ENCODE data around the gene RNASE4.
A peak's percentile ranks its signal among the peaks of the same experiment; 100 is the strongest.
"Not testable (repeated sequence)": the region's sequence is repeated elsewhere in the genome, so short reads cannot be mapped to it uniquely, and the experiment has no call there.

The RNASE4 gene

GRCh38 chr14:20683891-20684661, at the start of gene RNASE4:
Gene RNASE4 (plus strand): TSS chr14:20684560. CDS start chr14:20699372, 14,812 bp downstream.
- peak; percentile 68 for DNase-seq (ENCODE audit: low read depth)

DNA sequence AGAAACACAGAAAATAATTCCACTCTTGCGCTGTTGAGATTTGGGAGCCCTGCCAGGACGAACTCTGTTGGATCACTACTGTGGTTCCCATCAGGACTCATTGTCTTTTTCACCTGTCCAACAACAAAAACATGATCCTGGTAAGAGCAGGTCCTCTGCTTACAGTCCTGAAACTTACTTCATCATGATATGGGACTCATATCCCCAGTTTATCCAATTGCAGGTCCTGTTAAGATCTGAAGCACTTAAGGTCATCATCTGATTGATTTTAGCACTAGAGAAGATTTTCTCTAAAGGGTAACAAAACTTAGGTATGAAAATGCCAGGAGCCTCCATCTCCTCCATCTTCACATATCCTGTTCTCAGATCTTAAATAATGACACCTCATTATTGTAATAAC, 42.8 kb upstream of the RNASE4 start, which contains the start of gene OR6S1:
Gene OR6S1 (minus strand): TSS at position 101 of the 400 bp plus-strand sequence. CDS start 0 bp downstream, at position 101.
- no peak for DNase-seq (ENCODE audit: low read depth)

DNA sequence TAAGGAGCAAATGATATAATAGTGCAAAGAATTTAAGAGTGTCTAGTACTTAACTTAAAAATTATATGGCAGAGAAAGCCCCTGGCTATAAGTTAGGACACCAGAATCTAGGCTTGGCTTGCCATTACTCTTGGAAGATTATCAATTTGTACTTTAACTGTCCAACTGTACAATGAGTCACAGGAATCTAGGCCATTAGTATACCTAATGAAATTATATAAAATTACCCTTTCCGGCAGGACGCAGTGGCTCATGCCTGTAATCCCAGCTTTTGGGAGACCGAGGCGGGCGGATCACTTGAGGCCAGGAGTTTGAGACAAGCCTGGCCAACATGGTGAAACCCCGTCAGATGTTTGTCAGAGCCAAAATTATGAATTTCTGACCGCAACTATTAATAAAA, 42.2 kb upstream of the RNASE4 start:
- no peak for DNase-seq (ENCODE audit: low read depth)

- DNase-seq (ENCODE audit: low read depth): not testable (repeated sequence)
Observed at GRCh38 chr14:20642755-20643154, 41.6 kb upstream of the RNASE4 start.

DNA sequence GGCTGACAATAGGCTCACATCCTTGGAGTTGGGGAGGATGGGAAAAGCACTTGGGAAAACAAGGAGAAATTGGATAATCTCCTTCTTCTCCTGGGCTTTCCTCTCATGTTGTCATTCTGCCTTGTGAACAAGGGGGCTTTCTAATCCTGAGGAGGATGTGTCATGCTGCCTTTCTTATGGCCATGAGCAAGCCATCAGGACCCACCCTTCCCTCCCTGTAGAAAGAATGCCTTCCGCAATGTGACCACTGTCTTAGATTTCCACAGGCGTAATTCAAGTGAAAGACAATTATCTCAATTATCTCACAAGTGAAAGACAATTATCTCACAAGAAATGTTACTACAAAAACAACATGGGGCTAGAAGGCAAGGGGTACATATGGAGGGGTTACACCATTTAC, 39.8 kb upstream of the RNASE4 start:
- no peak for DNase-seq (ENCODE audit: low read depth)

- no peak for DNase-seq (ENCODE audit: low read depth)
Observed at GRCh38 chr14:20645481-20645880, 38.9 kb upstream of the RNASE4 start.

DNA sequence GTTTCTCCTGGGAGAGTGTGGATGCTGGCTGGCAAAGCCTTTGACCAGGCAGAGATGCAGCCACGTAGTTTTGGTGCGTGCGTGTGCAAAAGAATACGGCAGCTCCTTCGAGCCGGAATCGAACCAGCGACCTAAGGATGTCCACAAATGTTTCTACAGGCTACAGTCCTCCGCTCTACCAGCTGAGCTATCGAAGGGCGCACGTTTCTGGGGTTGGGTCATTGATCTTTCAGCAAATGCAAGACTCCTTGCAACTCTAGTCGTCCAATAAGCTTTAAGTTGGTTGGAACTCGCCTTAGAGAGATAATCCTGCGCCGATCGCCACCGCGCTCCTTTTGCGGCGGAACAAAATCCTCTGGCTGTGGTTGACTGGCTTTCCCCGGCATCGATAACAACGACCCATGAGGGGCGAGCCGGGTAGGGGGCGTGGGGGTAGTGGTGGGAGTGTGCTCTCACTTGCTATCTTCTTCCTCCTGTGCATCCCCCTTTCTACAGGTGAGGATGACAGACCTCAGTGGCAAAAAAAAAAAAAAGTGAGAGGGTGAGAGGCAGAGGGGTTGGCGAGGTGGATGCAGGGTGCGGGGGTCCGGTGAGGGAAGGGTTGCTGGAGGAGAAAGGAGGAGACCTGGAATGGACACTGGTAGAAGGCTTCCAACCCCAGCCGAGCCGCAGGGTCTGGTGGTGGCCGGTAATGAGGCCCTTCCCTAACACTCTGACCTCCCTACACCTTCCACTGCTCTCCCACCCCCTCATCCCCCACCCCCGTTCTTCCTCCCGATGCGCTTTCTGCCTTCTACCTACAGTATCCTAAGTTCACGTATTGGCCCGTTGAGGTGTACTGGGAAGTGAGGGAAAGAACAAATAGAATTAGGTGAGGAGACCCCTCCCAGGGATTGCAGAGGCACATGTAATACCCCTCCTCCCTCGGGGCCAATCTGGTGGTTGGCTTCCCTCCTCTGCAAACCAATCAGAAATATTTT, 31.1 kb upstream of the RNASE4 start:
- DNase-seq (ENCODE audit: low read depth): no peak

DNA sequence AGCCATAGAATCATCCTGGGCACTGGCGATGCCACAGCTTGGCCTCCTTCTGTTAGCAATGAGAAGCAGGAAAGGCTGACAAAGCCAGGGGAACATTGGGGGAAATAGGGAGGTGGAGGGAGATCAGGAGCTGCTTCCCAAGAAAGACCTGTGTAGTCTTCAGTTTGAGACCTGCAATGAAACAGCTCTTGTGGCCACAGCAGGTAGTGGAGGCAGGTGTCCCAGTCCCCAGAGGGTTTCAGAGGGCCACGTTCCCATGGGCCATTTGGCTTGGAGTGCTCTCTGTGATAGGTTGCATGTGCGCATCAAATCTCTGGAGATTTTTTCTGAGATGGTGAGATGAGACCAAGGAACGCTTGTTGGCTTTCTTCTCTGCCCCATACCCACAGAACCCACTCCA, 28.5 kb upstream of the RNASE4 start:
- DNase-seq (ENCODE audit: low read depth): no peak

- no peak for DNase-seq (ENCODE audit: low read depth)
Observed at GRCh38 chr14:20656274-20656673, 28.1 kb upstream of the RNASE4 start.

DNA sequence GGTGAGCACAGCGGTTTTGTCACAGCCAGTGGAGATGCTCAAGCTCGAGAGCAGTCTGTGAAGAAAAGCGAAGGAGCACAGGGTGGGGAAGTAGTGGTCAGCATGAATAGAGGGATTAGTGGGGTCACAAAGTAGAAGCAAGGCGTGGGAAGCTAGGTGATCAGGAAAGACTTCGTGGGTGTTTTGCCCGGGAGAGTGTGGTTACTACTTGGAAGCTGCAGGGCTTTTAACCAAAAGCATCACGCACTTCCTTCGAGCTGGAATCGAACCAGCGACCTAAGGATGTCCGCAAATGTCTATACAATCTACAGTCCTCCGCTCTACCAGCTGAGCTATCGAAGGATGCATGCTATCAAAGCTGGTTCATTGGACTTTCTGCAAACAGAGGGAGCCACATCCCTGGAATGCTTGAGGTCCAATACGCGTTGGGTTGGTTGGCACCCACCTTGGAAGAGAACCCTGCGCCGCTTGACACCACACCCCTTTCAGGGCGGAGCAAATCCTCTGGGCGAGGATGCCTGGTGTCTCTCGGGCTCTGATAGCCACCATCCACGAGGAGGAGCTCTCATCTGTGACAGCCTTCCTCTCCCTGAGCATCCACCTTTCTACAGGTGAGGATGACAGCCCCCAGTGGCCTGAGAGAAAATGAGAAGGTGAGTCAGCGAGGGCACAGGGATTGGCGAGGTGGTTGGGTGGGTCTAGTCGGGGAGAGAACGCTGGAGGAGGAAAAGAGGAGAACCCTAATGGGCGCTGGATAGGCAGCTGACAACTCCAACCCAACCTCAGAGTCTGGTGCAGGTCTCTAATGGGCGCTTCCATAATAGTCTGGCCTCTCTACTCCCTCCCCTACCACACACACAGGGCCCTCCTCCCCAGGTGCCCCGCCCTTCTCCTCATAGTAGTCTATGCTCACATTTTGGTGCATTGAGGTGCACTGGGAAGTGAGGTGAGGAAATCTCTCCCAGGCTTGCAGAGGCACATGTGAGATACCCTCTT, 26.8 kb upstream of the RNASE4 start:
- no peak for DNase-seq (ENCODE audit: low read depth)

DNA sequence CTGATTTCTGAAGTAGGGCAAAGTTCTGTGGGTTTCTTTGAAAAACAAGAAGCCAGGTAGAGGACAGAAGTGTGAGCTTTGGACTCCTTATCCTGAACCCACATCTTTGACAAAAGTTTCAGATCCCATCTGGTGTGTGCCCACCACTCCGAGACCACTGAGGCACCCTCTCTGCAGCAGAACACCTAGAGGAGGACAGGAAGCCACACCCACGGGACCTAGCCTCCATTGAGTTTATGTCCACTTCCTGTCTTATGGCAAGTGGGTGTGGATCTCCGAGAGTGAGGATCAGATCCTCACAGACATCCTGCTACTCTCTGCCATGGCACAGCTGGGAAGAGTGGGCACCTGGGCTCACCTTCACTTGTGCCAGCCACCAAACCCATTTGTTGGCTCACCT, 26.1 kb upstream of the RNASE4 start:
- no peak for DNase-seq (ENCODE audit: low read depth)

- no peak for DNase-seq (ENCODE audit: low read depth)
Observed at GRCh38 chr14:20659336-20659735, 25.0 kb upstream of the RNASE4 start.

DNA sequence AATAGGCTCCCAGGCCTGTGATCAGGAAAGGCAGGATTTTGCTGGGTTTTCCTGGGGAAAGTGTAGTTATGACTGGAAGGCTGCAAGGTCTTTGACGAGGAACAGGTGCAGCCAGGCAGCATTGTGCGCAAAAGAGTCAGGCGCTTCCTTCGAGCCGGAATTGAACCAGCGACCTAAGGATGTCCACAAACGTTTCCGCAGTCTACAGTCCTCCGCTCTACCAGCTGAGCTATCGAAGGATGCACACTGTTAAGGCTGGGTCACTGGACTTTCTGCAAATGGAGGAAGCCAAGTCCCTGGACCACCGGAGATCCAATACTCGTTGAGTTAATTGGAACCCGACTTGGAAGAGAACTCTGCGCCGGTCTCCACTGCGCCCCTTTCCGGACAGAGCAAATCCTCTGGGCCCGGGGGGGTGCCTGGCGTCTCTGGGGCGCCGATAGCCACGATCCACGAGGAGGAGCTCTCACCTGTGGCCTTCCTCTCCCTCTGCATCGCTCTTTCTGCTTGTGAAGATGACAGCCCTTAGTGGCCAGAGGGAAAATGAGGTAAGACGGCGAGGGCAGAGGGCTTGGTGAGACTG, 24.5 kb upstream of the RNASE4 start:
- no peak for DNase-seq (ENCODE audit: low read depth)

- DNase-seq (ENCODE audit: low read depth): no peak
Observed at GRCh38 chr14:20661197-20661596, 23.2 kb upstream of the RNASE4 start.

- peak; percentile 45 for DNase-seq (ENCODE audit: low read depth)
Observed at GRCh38 chr14:20662968-20663732, 21.2 kb upstream of the RNASE4 start.

- not testable (repeated sequence) for DNase-seq (ENCODE audit: low read depth)
Observed at GRCh38 chr14:20666400-20666961, 17.9 kb upstream of the RNASE4 start.

DNA sequence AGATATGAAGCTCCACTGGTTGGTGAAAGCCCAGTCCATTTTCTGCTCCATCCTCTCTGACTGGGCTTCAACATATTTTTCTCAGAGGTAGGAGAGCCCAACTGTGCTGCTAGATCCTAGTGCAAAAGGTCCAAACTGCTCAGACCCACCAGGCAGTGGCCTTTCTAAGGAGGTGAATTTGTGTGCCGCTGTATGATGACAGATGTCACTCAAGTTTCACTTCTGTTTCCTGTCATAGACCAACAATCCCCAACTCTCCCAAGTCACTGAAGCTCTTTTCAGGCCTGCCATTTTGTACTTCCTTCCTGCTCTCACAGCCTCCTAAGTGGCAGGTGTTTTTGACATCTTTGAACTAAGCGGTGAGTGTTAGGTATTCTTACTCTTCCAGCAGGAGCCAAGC, 16.4 kb upstream of the RNASE4 start:
- no peak for DNase-seq (ENCODE audit: low read depth)

GRCh38 chr14:20668969-20669368, 15.4 kb upstream of the RNASE4 start:
- DNase-seq (ENCODE audit: low read depth): no peak

GRCh38 chr14:20671597-20672283, 12.6 kb upstream of the RNASE4 start:
- no peak for DNase-seq (ENCODE audit: low read depth)
